ENCODE results near the gene MATK.

DNA sequence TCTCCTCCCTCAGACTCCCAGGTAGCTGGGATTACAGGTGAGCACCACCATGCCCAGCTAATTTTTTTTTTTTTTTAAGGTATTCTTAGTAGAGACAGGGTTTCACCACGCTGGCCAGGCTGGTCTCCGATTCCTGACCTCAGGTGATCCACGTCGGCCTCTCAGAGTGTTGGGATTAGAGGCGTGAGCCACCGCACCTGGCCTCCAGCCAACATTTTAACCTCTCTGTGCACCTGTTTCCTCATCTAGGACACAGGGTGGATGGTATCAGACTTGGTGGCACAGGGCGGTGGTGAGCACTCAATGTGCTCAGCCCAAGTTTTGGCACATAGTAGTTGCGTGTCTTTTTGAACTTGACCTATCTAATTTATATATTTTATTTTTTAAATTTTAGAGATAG, 37.2 kb downstream of the MATK start:
- TF ChIP-seq, protein P1, sequence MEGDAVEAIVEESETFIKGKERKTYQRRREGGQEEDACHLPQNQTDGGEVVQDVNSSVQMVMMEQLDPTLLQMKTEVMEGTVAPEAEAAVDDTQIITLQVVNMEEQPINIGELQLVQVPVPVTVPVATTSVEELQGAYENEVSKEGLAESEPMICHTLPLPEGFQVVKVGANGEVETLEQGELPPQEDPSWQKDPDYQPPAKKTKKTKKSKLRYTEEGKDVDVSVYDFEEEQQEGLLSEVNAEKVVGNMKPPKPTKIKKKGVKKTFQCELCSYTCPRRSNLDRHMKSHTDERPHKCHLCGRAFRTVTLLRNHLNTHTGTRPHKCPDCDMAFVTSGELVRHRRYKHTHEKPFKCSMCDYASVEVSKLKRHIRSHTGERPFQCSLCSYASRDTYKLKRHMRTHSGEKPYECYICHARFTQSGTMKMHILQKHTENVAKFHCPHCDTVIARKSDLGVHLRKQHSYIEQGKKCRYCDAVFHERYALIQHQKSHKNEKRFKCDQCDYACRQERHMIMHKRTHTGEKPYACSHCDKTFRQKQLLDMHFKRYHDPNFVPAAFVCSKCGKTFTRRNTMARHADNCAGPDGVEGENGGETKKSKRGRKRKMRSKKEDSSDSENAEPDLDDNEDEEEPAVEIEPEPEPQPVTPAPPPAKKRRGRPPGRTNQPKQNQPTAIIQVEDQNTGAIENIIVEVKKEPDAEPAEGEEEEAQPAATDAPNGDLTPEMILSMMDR (IDR thresholded peaks at IDR 0.05): no peak
- no peak for TF ChIP-seq POLR2A (IDR thresholded peaks at IDR 0.05)
- TF ChIP-seq POLR2AphosphoS5 (IDR thresholded peaks at IDR 0.05): no peak
